Endothelial cell (in vitro differentiated cells): Measurements from ENCODE around the gene UBL4A. TPM values are rescaled to one million over a fixed set of nuclear protein-coding genes. Genes with fewer than 3 reads are reported as not detected.
"Not testable (repeated sequence)": the region's sequence is repeated elsewhere in the genome, so short reads cannot be mapped to it uniquely, and the experiment has no call there.

Experiments used
- DNase-seq: peaks from one replicate; pipeline ENCODE4 v3.0.0; 2021; ENCODE audit warnings: low spot score
- H3K27ac Mint-ChIP-seq: one replicate; pipeline ENCODE4 v1.8.0; 2021; ENCODE audit warnings: mixed read lengths, inconsistent platforms; ENCODE audit not compliant: unreplicated experiment
- H3K27me3 Mint-ChIP-seq: one replicate; pipeline ENCODE4 v1.8.0; 2021; ENCODE audit warnings: mild to moderate bottlenecking, moderate library complexity, mixed read lengths, inconsistent platforms; ENCODE audit not compliant: unreplicated experiment
- H3K36me3 Mint-ChIP-seq: one replicate; pipeline ENCODE4 v1.8.0; 2021; ENCODE audit warnings: mild to moderate bottlenecking, low read depth, mixed read lengths, inconsistent platforms; ENCODE audit not compliant: unreplicated experiment
- H3K4me1 Mint-ChIP-seq: one replicate; pipeline ENCODE4 v1.8.0; 2021; ENCODE audit warnings: mild to moderate bottlenecking, mixed read lengths, inconsistent platforms; ENCODE audit not compliant: unreplicated experiment
- H3K4me3 Mint-ChIP-seq: one replicate; pipeline ENCODE4 v1.8.0; 2021; ENCODE audit warnings: mild to moderate bottlenecking, mixed read lengths, inconsistent platforms; ENCODE audit not compliant: unreplicated experiment
- H3K9me3 Mint-ChIP-seq: one replicate; pipeline ENCODE4 v1.8.0; 2021; ENCODE audit warnings: mixed read lengths, inconsistent platforms; ENCODE audit not compliant: unreplicated experiment
- total RNA-seq: library from RNA; stranded (reverse); fragmentation: NEBNext Ultra II Directional; extraction: Animal tissue kit (Norgen Biotek cat#: 25700); gene quantifications from one replicate; pipeline ENCODE4 v1.2.1, GENCODE V29; 2021; ENCODE audit not compliant: unreplicated experiment
- TF ChIP-seq, protein P1 (sequence below): fragments of 200-600 bp; sonication (generic); IDR thresholded peaks from one replicate; pipeline ENCODE4 v1.5.0; 2021; ENCODE audit warnings: antibody characterized with exemption; ENCODE audit not compliant: unreplicated experiment

UBL4A gene
- total RNA-seq, 1 donor from 2014 or later = 16.8 TPM

DNA sequence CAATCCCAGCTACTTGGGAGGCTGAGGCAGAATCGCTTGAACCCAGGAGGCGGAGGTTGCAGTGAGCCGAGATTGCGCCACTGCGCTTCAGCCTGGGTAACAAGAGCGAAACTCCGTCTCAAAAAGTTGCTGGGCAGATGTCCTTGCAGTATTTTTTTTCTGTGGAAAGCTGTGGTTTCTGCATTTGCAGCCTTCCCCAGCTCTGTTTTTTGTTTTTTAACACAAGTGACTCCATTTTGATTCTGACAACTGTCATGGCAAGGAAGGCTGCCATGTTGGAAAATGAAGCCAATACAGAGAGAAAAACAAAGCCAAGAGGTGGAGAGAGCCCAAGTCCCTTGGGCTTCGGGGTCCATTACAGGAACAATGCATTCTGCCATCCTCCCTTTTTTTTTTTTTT is 15.7 kb upstream of the UBL4A start:
- TF ChIP-seq, protein P1, sequence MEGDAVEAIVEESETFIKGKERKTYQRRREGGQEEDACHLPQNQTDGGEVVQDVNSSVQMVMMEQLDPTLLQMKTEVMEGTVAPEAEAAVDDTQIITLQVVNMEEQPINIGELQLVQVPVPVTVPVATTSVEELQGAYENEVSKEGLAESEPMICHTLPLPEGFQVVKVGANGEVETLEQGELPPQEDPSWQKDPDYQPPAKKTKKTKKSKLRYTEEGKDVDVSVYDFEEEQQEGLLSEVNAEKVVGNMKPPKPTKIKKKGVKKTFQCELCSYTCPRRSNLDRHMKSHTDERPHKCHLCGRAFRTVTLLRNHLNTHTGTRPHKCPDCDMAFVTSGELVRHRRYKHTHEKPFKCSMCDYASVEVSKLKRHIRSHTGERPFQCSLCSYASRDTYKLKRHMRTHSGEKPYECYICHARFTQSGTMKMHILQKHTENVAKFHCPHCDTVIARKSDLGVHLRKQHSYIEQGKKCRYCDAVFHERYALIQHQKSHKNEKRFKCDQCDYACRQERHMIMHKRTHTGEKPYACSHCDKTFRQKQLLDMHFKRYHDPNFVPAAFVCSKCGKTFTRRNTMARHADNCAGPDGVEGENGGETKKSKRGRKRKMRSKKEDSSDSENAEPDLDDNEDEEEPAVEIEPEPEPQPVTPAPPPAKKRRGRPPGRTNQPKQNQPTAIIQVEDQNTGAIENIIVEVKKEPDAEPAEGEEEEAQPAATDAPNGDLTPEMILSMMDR = no peak
- Mint-ChIP-seq H3K4me1 (no peaks in the 10 kb centered on the region), H3K27ac (no peak overlapping the region), H3K9me3 (no peaks in the 10 kb centered on the region), H3K4me3 (no peak overlapping the region), H3K27me3 (no peaks in the 10 kb centered on the region), H3K36me3 (peaks cover 3% of the 10 kb centered on the region)
- no peak for DNase-seq

DNA sequence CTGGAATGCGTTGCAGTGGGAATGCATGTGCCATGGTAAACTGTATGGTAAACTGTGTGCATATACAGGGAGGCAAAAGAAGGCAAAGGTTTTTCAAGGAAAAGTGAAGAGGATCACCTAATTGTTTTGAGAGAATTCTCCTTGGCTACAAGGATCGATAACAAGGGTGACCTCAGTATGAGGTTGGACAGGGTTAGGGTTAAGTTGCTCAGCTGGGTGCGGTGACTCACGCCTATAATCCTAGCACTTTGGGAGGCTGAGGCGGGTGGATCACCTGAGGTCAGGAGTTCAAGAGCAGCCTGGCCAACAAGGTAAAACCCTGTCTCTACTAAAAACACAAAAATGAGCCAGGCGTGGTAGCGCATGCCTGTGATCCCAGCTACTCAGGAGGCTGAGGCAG is 15.0 kb upstream of the UBL4A start:
- not testable (repeated sequence) for H3K27me3 Mint-ChIP-seq, H3K27ac Mint-ChIP-seq, H3K9me3 Mint-ChIP-seq, H3K36me3 Mint-ChIP-seq, DNase-seq, H3K4me3 Mint-ChIP-seq, H3K4me1 Mint-ChIP-seq

DNA sequence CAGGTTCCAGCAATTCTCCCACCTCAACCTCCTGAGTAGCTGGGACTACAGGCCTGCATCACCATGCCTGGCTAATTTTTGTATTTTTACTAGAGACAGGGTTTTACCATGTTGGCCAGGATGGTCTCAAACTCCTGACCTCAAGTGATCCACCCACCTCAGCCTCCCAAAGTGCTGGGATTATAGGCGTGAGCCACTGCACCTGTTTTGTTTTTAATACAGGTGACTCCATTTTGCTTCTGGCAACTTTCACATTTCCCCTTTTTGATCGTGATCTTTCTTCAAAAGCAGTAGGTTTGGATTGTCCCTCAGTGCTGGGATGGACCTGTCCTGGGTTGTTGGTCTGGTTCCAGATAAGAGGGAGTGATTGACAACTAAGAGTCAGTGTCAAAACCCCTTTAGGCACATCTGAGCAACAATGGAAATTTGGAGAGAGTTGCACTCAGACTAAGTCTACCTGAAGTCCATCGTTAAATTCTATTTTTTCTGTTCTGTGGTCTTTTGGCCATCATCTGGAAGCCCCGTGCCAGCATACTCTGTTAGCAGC is 10.2 kb upstream of the UBL4A start:
- not testable (repeated sequence) for H3K4me1 Mint-ChIP-seq, DNase-seq, H3K4me3 Mint-ChIP-seq, H3K9me3 Mint-ChIP-seq, H3K27me3 Mint-ChIP-seq, H3K27ac Mint-ChIP-seq, H3K36me3 Mint-ChIP-seq

DNA sequence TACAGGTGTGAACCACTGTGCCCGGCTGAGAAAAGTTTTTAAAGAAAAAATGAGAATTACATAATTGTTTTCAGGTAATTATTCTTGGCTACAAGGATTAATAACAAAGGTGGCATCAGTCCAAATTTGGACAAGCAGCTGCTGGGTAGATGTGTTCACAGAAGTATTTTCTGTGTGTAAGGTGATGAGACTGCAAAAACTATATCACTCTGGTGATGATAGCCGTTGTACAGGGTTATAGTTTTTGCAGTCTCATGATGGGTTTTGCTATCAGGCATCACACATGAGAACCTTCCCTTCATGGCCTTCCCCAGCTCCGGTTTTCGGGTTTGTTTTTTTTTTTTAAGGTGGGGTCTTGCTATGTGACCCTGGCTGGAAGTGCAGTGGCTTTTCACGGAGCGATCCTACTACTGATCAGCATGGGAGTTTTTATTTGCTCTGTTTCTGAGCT is 9.1 kb upstream of the UBL4A start:
- Mint-ChIP-seq H3K27ac (no peak overlapping the region), H3K9me3 (no peaks in the 10 kb centered on the region), H3K36me3 (no peaks in the 10 kb centered on the region), H3K4me1 (no peaks in the 10 kb centered on the region), H3K27me3 (peaks cover 2% of the 10 kb centered on the region), H3K4me3 (no peak overlapping the region)
- TF ChIP-seq, protein P1 = no peak
- no peak for DNase-seq

DNA sequence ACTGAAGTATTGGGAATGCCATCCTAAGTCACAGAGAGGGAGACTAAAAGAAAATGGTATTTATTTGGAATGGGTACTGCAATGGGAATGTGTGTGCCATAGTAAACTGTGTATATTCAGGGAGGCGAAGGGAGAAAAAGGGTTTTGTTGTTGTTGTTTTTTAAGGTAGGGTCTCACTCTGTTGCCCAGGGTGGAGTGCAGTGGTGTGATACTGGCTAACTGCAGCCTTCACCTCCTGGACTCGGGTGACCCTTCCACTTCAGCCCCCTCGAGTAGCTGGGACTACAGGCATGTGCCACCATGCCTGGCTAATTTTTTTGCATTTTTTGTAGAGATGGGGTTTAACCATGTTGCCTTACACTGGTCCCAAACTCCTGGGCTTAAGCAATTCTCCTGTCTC is 8.3 kb upstream of the UBL4A start:
- TF ChIP-seq, protein P1 = no peak
- Mint-ChIP-seq H3K4me1 (peaks cover under 1% of the 10 kb centered on the region), H3K36me3 (no peaks in the 10 kb centered on the region), H3K27me3 (peaks cover 2% of the 10 kb centered on the region), H3K27ac (no peak overlapping the region), H3K4me3 (no peak overlapping the region), H3K9me3 (no peaks in the 10 kb centered on the region)
- DNase-seq = no peak

DNA sequence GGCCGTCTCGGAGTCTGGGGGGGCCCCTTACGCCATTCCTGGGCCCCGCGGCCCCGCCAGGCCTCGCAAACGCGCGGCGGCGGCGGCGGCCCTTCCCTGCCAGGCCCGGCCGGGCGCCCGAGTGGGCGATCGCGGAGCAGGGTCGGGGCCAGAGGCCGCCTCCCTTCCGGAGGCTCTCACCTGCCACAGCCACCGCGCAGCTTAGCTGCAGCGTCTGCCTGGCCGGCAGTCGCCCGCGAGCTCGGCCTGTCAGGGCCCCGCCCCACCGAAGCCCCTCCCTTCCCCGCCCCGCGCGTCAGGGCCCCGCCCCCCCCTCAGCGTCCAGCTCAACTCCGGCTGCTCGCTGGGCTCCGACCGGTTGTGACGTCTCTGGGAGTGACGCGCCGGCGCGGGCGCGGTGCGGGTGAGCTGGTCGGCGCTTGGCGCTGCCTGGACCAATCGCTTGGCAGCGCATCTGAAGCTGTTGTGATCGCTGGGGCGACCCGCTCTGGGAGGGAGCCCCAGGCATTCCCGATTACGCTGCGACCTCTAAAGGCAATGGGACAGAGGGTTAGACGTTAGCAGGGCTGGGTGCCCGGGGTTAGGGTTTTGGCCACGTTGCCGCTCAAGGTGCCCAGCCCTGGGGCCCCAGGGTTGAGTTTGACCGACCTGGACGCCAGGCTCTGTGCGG is 4.1 kb upstream of the UBL4A start, which contains the start of gene SLC10A3:
SLC10A3 (minus strand) TSS at position 216 of the 670 bp plus-strand sequence. CDS start 1,689 bp downstream, outside the sequence.
- H3K27ac Mint-ChIP-seq = peak within 1 kb of the TSS; percentile 52
- peak within 1 kb of the TSS; percentile 88 for H3K4me3 Mint-ChIP-seq
- peaks cover 4% of the 10 kb centered on the region for H3K36me3 Mint-ChIP-seq
- peaks cover 2% of the 10 kb centered on the region for H3K4me1 Mint-ChIP-seq
- H3K9me3 Mint-ChIP-seq = no peaks in the 10 kb centered on the region
- TF ChIP-seq, protein P1 = no peak
- peak; percentile 86 for DNase-seq
- peaks cover 4% of the 10 kb centered on the region for H3K27me3 Mint-ChIP-seq
